Heart left ventricle (tissue), 16 donors: ENCODE results near the gene HOXB6. TPM values are rescaled to one million over a fixed set of nuclear protein-coding genes. Genes with fewer than 3 reads are reported as not detected.

ENCODE experiments used
- ATAC-seq, 4 donors: fragments of 200-7000 bp; cut with Tn5 transposase; one replicate each; pipeline ENCODE4 v1.9.1; 2020 to 2022; ENCODE audit warnings: moderate library complexity in 4 of 4, mild to moderate bottlenecking in 3 of 4, moderate number of reproducible peaks in 1 of 4
- DNase-seq, 5 donors: peaks; one replicate each; pipeline ENCODE4 v3.0.0-alpha.2; 2020
- H3K27ac ChIP-seq, 12 donors: fragments of 200-600 bp; sonication (generic) in 4 of 12; one replicate each; pipeline versions ENCODE4 v1.5.0 to v1.8.0; 2016 to 2022; ENCODE audit warnings: mild to moderate bottlenecking in 2 of 12
- H3K27me3 ChIP-seq, 9 donors: fragments of 200-600 bp; sonication (generic) in 2 of 9; one replicate each; pipeline versions ENCODE4 v1.5.1 to v1.8.0; 2016 to 2022; ENCODE audit warnings: mild to moderate bottlenecking in 3 of 9
- H3K36me3 ChIP-seq, 9 donors: fragments of 200-600 bp; sonication (generic) in 2 of 9; one replicate each; pipeline versions ENCODE4 v1.5.0 to v1.8.0; 2018 to 2022; ENCODE audit warnings: mild to moderate bottlenecking in 2 of 9
- H3K4me1 ChIP-seq, 12 donors: fragments of 200-600 bp; sonication (generic) in 4 of 12; one replicate each; pipeline versions ENCODE4 v1.5.0 to v1.8.0; 2016 to 2022; ENCODE audit warnings: mild to moderate bottlenecking in 3 of 12
- H3K4me3 ChIP-seq, 12 donors: fragments of 200-600 bp; sonication (generic) in 4 of 12; one replicate each; pipeline versions ENCODE4 v1.5.0 to v1.8.0; 2017 to 2022; ENCODE audit warnings: mild to moderate bottlenecking in 9 of 12, moderate library complexity in 4 of 12
- H3K9me3 ChIP-seq, 12 donors: fragments of 200-600 bp; sonication (generic) in 4 of 12; one replicate each; pipeline versions ENCODE4 v1.5.0 to v1.8.0; 2016 to 2022; ENCODE audit warnings: mild to moderate bottlenecking in 1 of 12
- CTCF ChIP-seq, 12 donors: fragments of 200-600 bp; sonication (generic) in 4 of 12; IDR thresholded peaks; one replicate each; pipeline versions ENCODE4 v1.5.0 to v1.8.0; 2018 to 2022; ENCODE audit warnings: antibody characterized with exemption in 12 of 12, mild to moderate bottlenecking in 5 of 12
- POLR2A ChIP-seq, 2 donors: fragments of 450-650 bp; IDR thresholded peaks; one replicate each; pipeline ENCODE4 v1.6.1; 2017; ENCODE audit warnings: antibody characterized with exemption in 2 of 2, mild to moderate bottlenecking in 2 of 2, moderate library complexity in 2 of 2
- WGBS, 4 donors: extraction: QIAGEN DNeasy Blood & Tissue Kit in 2 of 4; methylation state at CpG; one replicate each; pipeline versions ENCODE4 v1.1.5 to v1.1.7; 2013 to 2018; 5-methylcytosine and 5-hydroxymethylcytosine counted together
- intact Hi-C, 10 donors: fragments of 100-400 bp; cut with DNase I; formaldehyde crosslinking; loops; one replicate each; pipeline versions ENCODE4 v1.11.1 to v1.14.2; 2022
- polyA plus RNA-seq, 2 donors: library from polyadenylated mRNA; stranded (reverse); fragments of 200-250 nt; gene quantifications; one replicate each; pipeline ENCODE4 v1.2.3, GENCODE V29; 2013
- total RNA-seq, 9 donors: library from RNA; depleted of rRNA in 2 of 9; stranded (reverse); fragments of >200 nt in 2 of 9; fragmentation: NEBNext Ultra II Directional in 3 of 9; extraction: Animal tissue kit (Norgen Biotek cat#: 25700) in 3 of 9; gene quantifications; one replicate each; pipeline versions ENCODE4 v1.1.0 to v1.2.4, GENCODE V29; 2016 to 2023
- donor health status: ischemic (EF 13 %, LVEDD 7.1; RV severe dilation, severe dysfunction).
- donor health status: healthy with polysubstance abuse.
- donor health status: DM: no; HTN: yes; CAD: no.
- donor health status: DM: no; HTN: no; CAD: no.
- donor health status: ischemic (EF 25% LVEDD 6.9; RV normal size, moderate dysfunction).
- donor health status: ischemic (EF 25% LVEDD 5.7; RV mildly dilated, moderate dysfunction).
- donor health status: healthy.
- donor health status: DM: yes; HTN: yes; CAD: no.
- donor health status: ischemic (EF 35%, LVEDD 5.7; RV mildly dilated, moderate dysfunction).
- donor health status: nonischemic (EF 11% LVEDD 7.7; RV severe dilation, severe dysfunction).
- donor health status: DM: yes; HTN: yes; CAD: no.
- donor health status: PGD.
- donor health status: ischemic (EF 29% LVEDD 5.4; RV normal size, mild dysfunction).
- donor health status: nonischemic (EF 23%, LVEDD 6.1; RV moderate dilation, normal function).

The HOXB6 gene
- total and polyA plus RNA-seq, 11 donors = 0.30 to 2.0 (median 0.54) TPM; not detected in 1

GRCh38 chr17:48620461-48621139 is 15.8 kb upstream of the HOXB6 start:
- no peak overlapping the region for H3K27ac ChIP-seq
- no peaks in the 10 kb centered on the region for H3K9me3 ChIP-seq
- peaks cover 0 to 23% (median 9%) of the 10 kb centered on the region in 12 donors for H3K4me1 ChIP-seq
- H3K36me3 ChIP-seq = no peaks in the 10 kb centered on the region
- DNase-seq = no peak
- H3K4me3 ChIP-seq = no peak overlapping the region
- peaks cover 79 to 100% (median 99%) of the 10 kb centered on the region in 9 donors for H3K27me3 ChIP-seq
- TF ChIP-seq POLR2A (IDR thresholded peaks at IDR 0.05) (no peak), CTCF (IDR thresholded peaks at IDR 0.05) (no peak)
- intact Hi-C loops = loop anchor here in 2 of 10 donors (5.0 to 10.0 kb wide), 2 partner anchors 268 to 456 kb away; no protein-coding TSS in a partner anchor
- ATAC-seq = no peak
- 19 to 29% (median 24%) methylated on average over 5 to 6 of the region's 6 CpGs for WGBS, 4 donors

- H3K36me3 ChIP-seq = no peaks in the 10 kb centered on the region
- DNase-seq (no peak), ATAC-seq (no peak)
- intact Hi-C loops = loop anchor here (2.0 to 10.0 kb wide), 11 partner anchors 268 to 595 kb away; no protein-coding TSS in a partner anchor
- no peak overlapping the region for H3K27ac ChIP-seq
- peaks cover 0 to 16% (median 2%) of the 10 kb centered on the region in 12 donors for H3K4me1 ChIP-seq
- TF ChIP-seq CTCF (IDR thresholded peaks at IDR 0.05) (no peak), POLR2A (IDR thresholded peaks at IDR 0.05) (no peak)
- no peaks in the 10 kb centered on the region for H3K9me3 ChIP-seq
- no peak overlapping the region for H3K4me3 ChIP-seq
- WGBS, 4 donors = 14 to 19% (median 15%) methylated on average over 21 to 32 of the region's 32 CpGs
- peaks cover 80 to 100% (median 98%) of the 10 kb centered on the region in 9 donors for H3K27me3 ChIP-seq
These were observed 15.2 kb upstream of the HOXB6 start for GRCh38 chr17:48619826-48620449.

- Histone ChIP-seq H3K27ac (no peak overlapping the region), H3K4me3 (no peak overlapping the region), H3K9me3 (no peaks in the 10 kb centered on the region), H3K27me3 (peaks cover 86 to 100% (median 98%) of the 10 kb centered on the region in 9 donors), H3K4me1 (peaks cover 0 to 22% (median 2%) of the 10 kb centered on the region in 12 donors), H3K36me3 (no peaks in the 10 kb centered on the region)
- ATAC-seq (peak; percentile 69 to 92 (median 89)), DNase-seq (peak; percentile 80 to 91 (median 85))
- TF ChIP-seq CTCF (IDR thresholded peaks at IDR 0.05) (peak; percentile 95 to 99 (median 98)), POLR2A (IDR thresholded peaks at IDR 0.05) (no peak)
- intact Hi-C loops = loop anchor here (1.0 to 10.0 kb wide), 12 partner anchors 281 to 594 kb away; no protein-coding TSS in a partner anchor
- WGBS, 4 donors = 3 to 6% (median 4%) methylated on average over 25 of the region's 25 CpGs
These were observed 13.6 kb upstream of the HOXB6 start for GRCh38 chr17:48618256-48618896.
